Measurements from ENCODE around the gene STIMATE.

Gene STIMATE

GRCh38 chr3:52790337-52790736, 107.0 kb downstream of the STIMATE start:
- POLR2A ChIA-PET: no interaction called here
- Histone ChIP-seq H3K36me3 (ENCODE audit: control insufficient read depth in 2 of 2, insufficient read depth in 1 of 2, low read length in 2 of 2) (no peaks in the 10 kb centered on the region), H3K4me3 (ENCODE audit: low read depth, low read length) (no peak overlapping the region), H3K27ac (ENCODE audit: extremely low read depth, low read depth, low read length) (no peak overlapping the region), H3K4me1 (ENCODE audit: control insufficient read depth, insufficient read depth, low read length) (no peaks in the 10 kb centered on the region), H3K9me3 (ENCODE audit: control insufficient read depth, insufficient read depth, low read depth, low read length) (no peaks in the 10 kb centered on the region)
- CTCF ChIA-PET: interaction anchor here (1.5 kb wide), 1 partner anchor 8 kb away, joined by 5 read pairs; no protein-coding TSS in a partner anchor
- TF ChIP-seq ZNF768 (tag by site-specific recombination; IDR thresholded peaks at IDR 0.05): peak; percentile 72; the same call in 1 of the 2 replicates
- TF ChIP-seq ZNF132 (tag by site-specific recombination; IDR thresholded peaks at IDR 0.05; ENCODE audit: borderline replicate concordance): no peak
- TF ChIP-seq ZNF626 (tag by site-specific recombination; IDR thresholded peaks at IDR 0.05): no peak
- no peak for TF ChIP-seq PRDM2 (tag by site-specific recombination; IDR thresholded peaks at IDR 0.05; ENCODE audit: borderline replicate concordance)
- TF ChIP-seq ZNF148 (tag by site-specific recombination; IDR thresholded peaks at IDR 0.05; ENCODE audit: borderline replicate concordance): no peak
- TF ChIP-seq ZNF530 (tag by site-specific recombination; IDR thresholded peaks at IDR 0.05; ENCODE audit: low read depth): no peak

- ChIA-PET POLR2A (no interaction called here), CTCF (interaction anchor here (1.5 kb wide), 1 partner anchor 9 kb away, joined by 5 read pairs; no protein-coding TSS in a partner anchor)
- H3K36me3 ChIP-seq (ENCODE audit: control insufficient read depth in 2 of 2, insufficient read depth in 1 of 2, low read length in 2 of 2): no peaks in the 10 kb centered on the region
- no peak overlapping the region for H3K4me3 ChIP-seq (ENCODE audit: low read depth, low read length)
- H3K4me1 ChIP-seq (ENCODE audit: control insufficient read depth, insufficient read depth, low read length): no peaks in the 10 kb centered on the region
- H3K27ac ChIP-seq (ENCODE audit: extremely low read depth, low read depth, low read length): no peak overlapping the region
- TF ChIP-seq ZNF354C (tag by site-specific recombination; IDR thresholded peaks at IDR 0.05; ENCODE audit: borderline replicate concordance, low read depth) (no peak), ZNF654 (tag by site-specific recombination; IDR thresholded peaks at IDR 0.05; ENCODE audit: low read depth) (no peak), SP2 (tag by site-specific recombination; IDR thresholded peaks at IDR 0.05) (no peak), SCRT1 (tag by site-specific recombination; IDR thresholded peaks at IDR 0.05; ENCODE audit: borderline replicate concordance) (no peak), OVOL3 (tag by site-specific recombination; IDR thresholded peaks at IDR 0.05) (no peak), ZNF335 (tag by site-specific recombination; conservative IDR thresholded peaks at IDR 0.05) (no peak), ZNF350 (tag by site-specific recombination; IDR thresholded peaks at IDR 0.05) (no peak), ZNF292 (tag by site-specific recombination; IDR thresholded peaks at IDR 0.05; ENCODE audit: borderline replicate concordance, low read depth) (no peak), ZNF544 (tag by site-specific recombination; IDR thresholded peaks at IDR 0.05) (no peak), CTCF (tag by site-specific recombination; IDR thresholded peaks at IDR 0.05) (no peak)
- no peaks in the 10 kb centered on the region for H3K9me3 ChIP-seq (ENCODE audit: control insufficient read depth, insufficient read depth, low read depth, low read length)
Measured at GRCh38 chr3:52789746-52790040, 107.7 kb downstream of the STIMATE start.

All from HEK293 (cell line).